ENCODE measurements around the gene SPR. TPM values are rescaled to one million over a fixed set of nuclear protein-coding genes. Genes with fewer than 3 reads are reported as not detected.
A peak's percentile ranks its signal among the peaks of the same experiment; 100 is the strongest.

SPR gene
- total and polyA plus RNA-seq, 2 of the 13 experiments (the other 11 are each of a cell fraction or from before 2014, with no cell fraction given), result 34.0 to 96.0 TPM

GRCh38 chr2:72887032-72887739 lies at the start of gene SPR (continued):
- TF ChIP-seq HDAC6 (IDR thresholded peaks at IDR 0.05; ENCODE audit: low read depth, low read length), result no peak
- no peak for TF ChIP-seq DBP (CRISPR knock-in tag; IDR thresholded peaks at IDR 0.05; ENCODE audit: not compliant biosample characterization)
- TF ChIP-seq THAP11 (CRISPR knock-in tag; IDR thresholded peaks at IDR 0.05), result peak; percentile 11
- TF ChIP-seq, protein P1, sequence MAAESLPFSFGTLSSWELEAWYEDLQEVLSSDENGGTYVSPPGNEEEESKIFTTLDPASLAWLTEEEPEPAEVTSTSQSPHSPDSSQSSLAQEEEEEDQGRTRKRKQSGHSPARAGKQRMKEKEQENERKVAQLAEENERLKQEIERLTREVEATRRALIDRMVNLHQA (CRISPR knock-in tag; IDR thresholded peaks at IDR 0.05), result no peak
- TF ChIP-seq TP53 (CRISPR knock-in tag; conservative IDR thresholded peaks at IDR 0.05), result no peak
- 0 out of 2 replicates have a peak, but pooled peaks have one; percentile 52 for TF ChIP-seq ZNF562 (CRISPR knock-in tag; IDR thresholded peaks at IDR 0.05; ENCODE audit: borderline replicate concordance)
- TF ChIP-seq EED (CRISPR knock-in tag; IDR thresholded peaks at IDR 0.05), result peak; percentile 17; the same call in 1 of the 2 replicates
- no peak for TF ChIP-seq ZNF550 (CRISPR knock-in tag; IDR thresholded peaks at IDR 0.05; ENCODE audit: borderline replicate concordance)
- 0 out of 3 replicates have a peak, but pooled peaks have one; percentile 49 for TF ChIP-seq MXI1 (IDR thresholded peaks at IDR 0.05; ENCODE audit: borderline replicate concordance, low read depth, low read length)
- TF ChIP-seq, protein P2, sequence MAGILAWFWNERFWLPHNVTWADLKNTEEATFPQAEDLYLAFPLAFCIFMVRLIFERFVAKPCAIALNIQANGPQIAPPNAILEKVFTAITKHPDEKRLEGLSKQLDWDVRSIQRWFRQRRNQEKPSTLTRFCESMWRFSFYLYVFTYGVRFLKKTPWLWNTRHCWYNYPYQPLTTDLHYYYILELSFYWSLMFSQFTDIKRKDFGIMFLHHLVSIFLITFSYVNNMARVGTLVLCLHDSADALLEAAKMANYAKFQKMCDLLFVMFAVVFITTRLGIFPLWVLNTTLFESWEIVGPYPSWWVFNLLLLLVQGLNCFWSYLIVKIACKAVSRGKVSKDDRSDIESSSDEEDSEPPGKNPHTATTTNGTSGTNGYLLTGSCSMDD (CRISPR knock-in tag; IDR thresholded peaks at IDR 0.05), result 0 out of 2 replicates have a peak, but pooled peaks have one; percentile 47
- 0 out of 2 replicates have a peak, but pooled peaks have one; percentile 30 for TF ChIP-seq ZNF337 (CRISPR knock-in tag; IDR thresholded peaks at IDR 0.05; ENCODE audit: borderline replicate concordance, low read depth)
- no peak for TF ChIP-seq NR3C1 (CRISPR knock-in tag; IDR thresholded peaks at IDR 0.05)
- no peak for TF ChIP-seq SUZ12 (IDR thresholded peaks at IDR 0.05; ENCODE audit: low read depth, low read length)
- TF ChIP-seq ZNF570 (CRISPR knock-in tag; IDR thresholded peaks at IDR 0.05; ENCODE audit: borderline replicate concordance), result 0 out of 2 replicates have a peak, but pooled peaks have one; percentile 42
- TF ChIP-seq, protein P3, sequence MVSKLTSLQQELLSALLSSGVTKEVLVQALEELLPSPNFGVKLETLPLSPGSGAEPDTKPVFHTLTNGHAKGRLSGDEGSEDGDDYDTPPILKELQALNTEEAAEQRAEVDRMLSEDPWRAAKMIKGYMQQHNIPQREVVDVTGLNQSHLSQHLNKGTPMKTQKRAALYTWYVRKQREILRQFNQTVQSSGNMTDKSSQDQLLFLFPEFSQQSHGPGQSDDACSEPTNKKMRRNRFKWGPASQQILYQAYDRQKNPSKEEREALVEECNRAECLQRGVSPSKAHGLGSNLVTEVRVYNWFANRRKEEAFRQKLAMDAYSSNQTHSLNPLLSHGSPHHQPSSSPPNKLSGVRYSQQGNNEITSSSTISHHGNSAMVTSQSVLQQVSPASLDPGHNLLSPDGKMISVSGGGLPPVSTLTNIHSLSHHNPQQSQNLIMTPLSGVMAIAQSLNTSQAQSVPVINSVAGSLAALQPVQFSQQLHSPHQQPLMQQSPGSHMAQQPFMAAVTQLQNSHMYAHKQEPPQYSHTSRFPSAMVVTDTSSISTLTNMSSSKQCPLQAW (CRISPR knock-in tag; IDR thresholded peaks at IDR 0.05), result no peak
- TF ChIP-seq ELF3 (CRISPR knock-in tag; IDR thresholded peaks at IDR 0.05), result peak; percentile 62; the same call in 1 of the 2 replicates
- no peak for TF ChIP-seq HNRNPH1 (optimal IDR thresholded peaks at IDR 0.05; ENCODE audit: low read depth, low read length)
- TF ChIP-seq ZNF329 (CRISPR knock-in tag; IDR thresholded peaks at IDR 0.05; ENCODE audit: low read depth), result no peak
- no peak for TF ChIP-seq CBX2 (IDR thresholded peaks at IDR 0.05; ENCODE audit: low read depth, low read length)
- TF ChIP-seq CBX2 (CRISPR knock-in tag; IDR thresholded peaks at IDR 0.05; ENCODE audit: low read depth), result no peak
- no peak for TF ChIP-seq MAFG (CRISPR knock-in tag; IDR thresholded peaks at IDR 0.05)
- TF ChIP-seq SNAPC2 (CRISPR knock-in tag; IDR thresholded peaks at IDR 0.05), result 0 out of 2 replicates have a peak, but pooled peaks have one; percentile 67
- peak; percentile 38; the same call in 1 of the 2 replicates for TF ChIP-seq SRY (CRISPR knock-in tag; IDR thresholded peaks at IDR 0.05)
- no peak; the same call in 1 of the 2 replicates for TF ChIP-seq ATF2 (CRISPR knock-in tag; IDR thresholded peaks at IDR 0.05)
- TF ChIP-seq NR1H2 (CRISPR knock-in tag; IDR thresholded peaks at IDR 0.05; ENCODE audit: borderline replicate concordance, low read depth), result no peak
- TF ChIP-seq NRL (CRISPR knock-in tag; IDR thresholded peaks at IDR 0.05; ENCODE audit: borderline replicate concordance), result no peak
